Measurements from ENCODE around the gene CCDC198. TPM values are rescaled to one million over a fixed set of nuclear protein-coding genes. Genes with fewer than 3 reads are reported as not detected.

The CCDC198 gene
- 0.10 TPM in 1 of 2 replicates, not detected in the other for total RNA-seq

- intact Hi-C loops (cut with micrococcal nuclease) = no loop called here
Measured at GRCh38 chr14:57493467-57494181, at the start of gene CCDC198. CCDC198 (minus strand) TSS chr14:57493857; CDS start chr14:57493715, 142 bp downstream.

GRCh38 chr14:57533214-57533613 lies 39.6 kb upstream of the CCDC198 start:
- intact Hi-C loops (cut with micrococcal nuclease) = loop anchor here (1.0 kb wide), 1 partner anchor 539 kb away; no protein-coding TSS in a partner anchor

GRCh38 chr14:57530571-57530970 lies 36.9 kb upstream of the CCDC198 start:
- intact Hi-C loops (cut with micrococcal nuclease) = no loop called here

- intact Hi-C loops (cut with micrococcal nuclease) = no loop called here
Measured at GRCh38 chr14:57526942-57527341, 33.3 kb upstream of the CCDC198 start.

- intact Hi-C loops (cut with micrococcal nuclease) = no loop called here
Measured at GRCh38 chr14:57519043-57519442, 25.4 kb upstream of the CCDC198 start.

GRCh38 chr14:57512220-57512619 lies 18.6 kb upstream of the CCDC198 start:
- intact Hi-C loops (cut with micrococcal nuclease) = no loop called here

- intact Hi-C loops (cut with micrococcal nuclease) = no loop called here
Measured at GRCh38 chr14:57508756-57509155, 15.1 kb upstream of the CCDC198 start.

- intact Hi-C loops (cut with micrococcal nuclease) = no loop called here
Measured at GRCh38 chr14:57502586-57503254, 9.1 kb upstream of the CCDC198 start.

GRCh38 chr14:57501039-57501557 lies 7.4 kb upstream of the CCDC198 start:
- intact Hi-C loops (cut with micrococcal nuclease) = no loop called here

- intact Hi-C loops (cut with micrococcal nuclease) = no loop called here
Measured at GRCh38 chr14:57498659-57499058, 5.0 kb upstream of the CCDC198 start.

GRCh38 chr14:57498035-57498434 lies 4.4 kb upstream of the CCDC198 start:
- intact Hi-C loops (cut with micrococcal nuclease) = no loop called here

GRCh38 chr14:57495416-57495815 lies 1.8 kb upstream of the CCDC198 start:
- intact Hi-C loops (cut with micrococcal nuclease) = no loop called here

- intact Hi-C loops (cut with micrococcal nuclease) = no loop called here
Measured at GRCh38 chr14:57492859-57493258, 798 bp downstream of the CCDC198 start.

- intact Hi-C loops (cut with micrococcal nuclease) = no loop called here
Measured at GRCh38 chr14:57491640-57492039, 2.0 kb downstream of the CCDC198 start.

GRCh38 chr14:57487771-57488170 lies 5.9 kb downstream of the CCDC198 start:
- intact Hi-C loops (cut with micrococcal nuclease) = loop anchor here (1.0 kb wide), 1 partner anchor 585 kb away; no protein-coding TSS in a partner anchor

GRCh38 chr14:57486767-57487379 lies 6.8 kb downstream of the CCDC198 start:
- intact Hi-C loops (cut with micrococcal nuclease) = loop anchor here (1.0 kb wide), 1 partner anchor 585 kb away; no protein-coding TSS in a partner anchor

- intact Hi-C loops (cut with micrococcal nuclease) = no loop called here
Measured at GRCh38 chr14:57485635-57486034, 8.0 kb downstream of the CCDC198 start.

GRCh38 chr14:57482120-57482519 lies 11.5 kb downstream of the CCDC198 start:
- intact Hi-C loops (cut with micrococcal nuclease) = no loop called here

GRCh38 chr14:57480051-57480450 lies 13.6 kb downstream of the CCDC198 start:
- intact Hi-C loops (cut with micrococcal nuclease) = no loop called here

- intact Hi-C loops (cut with micrococcal nuclease) = no loop called here
Measured at GRCh38 chr14:57479197-57479596, 14.5 kb downstream of the CCDC198 start.

- intact Hi-C loops (cut with micrococcal nuclease) = no loop called here
Measured at GRCh38 chr14:57478050-57478449, 15.6 kb downstream of the CCDC198 start.

- intact Hi-C loops (cut with micrococcal nuclease) = no loop called here
Measured at GRCh38 chr14:57470909-57471308, 22.7 kb downstream of the CCDC198 start.
